GM19395 (cell line): ENCODE measurements around the gene TK1.
"Not testable (repeated sequence)": the region's sequence is repeated elsewhere in the genome, so short reads cannot be mapped to it uniquely, and the experiment has no call there.

Source experiments
- ATAC-seq: cut with Tn5 transposase; IDR thresholded peaks from one replicate; pipeline ENCODE4 v1.9.1; 2021; ENCODE audit warnings: mild to moderate bottlenecking, moderate library complexity; ENCODE audit not compliant: unreplicated experiment

TK1 gene

DNA sequence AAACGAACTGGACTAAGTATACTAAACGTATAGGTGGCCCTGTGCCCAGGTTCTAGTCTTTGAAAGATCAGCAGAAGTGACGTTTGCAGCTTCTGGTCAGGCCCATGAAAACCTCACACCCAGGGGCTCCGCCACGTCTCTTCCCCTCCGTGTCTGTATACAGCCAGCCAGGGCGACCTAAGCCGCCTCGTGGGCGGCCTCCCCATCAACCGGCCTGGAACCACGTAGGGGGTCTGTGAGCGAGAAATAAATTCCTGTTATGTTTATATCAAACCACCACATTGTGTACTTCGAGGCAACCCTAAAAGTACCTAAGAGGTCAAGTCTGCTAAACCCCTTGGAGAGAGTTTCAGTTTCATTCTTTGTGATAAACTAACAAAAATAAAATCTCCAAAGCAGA lies 6.8 kb downstream of the TK1 start:
- no peak for ATAC-seq

- no peak for ATAC-seq
Observed at GRCh38 chr17:78179372-78179771, 7.5 kb downstream of the TK1 start.

DNA sequence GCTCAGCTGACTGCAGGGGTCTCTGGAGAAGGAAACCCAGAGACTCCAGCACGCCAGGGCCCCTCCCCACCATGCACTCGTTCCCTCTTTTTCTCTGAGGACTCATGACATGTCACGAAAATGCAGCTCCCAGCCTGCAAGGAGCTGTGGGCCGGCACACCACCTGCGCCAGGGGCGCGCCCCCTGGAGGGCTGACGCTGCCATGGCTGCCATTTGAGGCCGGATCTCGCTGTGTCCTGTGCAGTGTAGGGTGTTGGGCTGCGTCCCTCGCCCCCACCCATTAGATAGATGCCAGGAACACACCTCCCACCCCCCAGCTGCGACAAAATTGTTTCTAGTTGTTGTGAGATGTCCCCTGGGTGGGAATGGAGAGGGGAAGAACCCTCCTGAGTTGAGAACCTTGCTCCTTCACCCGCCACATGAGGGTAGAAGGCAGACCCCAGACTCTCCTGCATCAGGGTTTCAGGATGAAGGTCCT lies 10.3 kb downstream of the TK1 start:
- ATAC-seq, result no peak

- ATAC-seq, result no peak
Observed at GRCh38 chr17:78175643-78175981, 11.2 kb downstream of the TK1 start.

DNA sequence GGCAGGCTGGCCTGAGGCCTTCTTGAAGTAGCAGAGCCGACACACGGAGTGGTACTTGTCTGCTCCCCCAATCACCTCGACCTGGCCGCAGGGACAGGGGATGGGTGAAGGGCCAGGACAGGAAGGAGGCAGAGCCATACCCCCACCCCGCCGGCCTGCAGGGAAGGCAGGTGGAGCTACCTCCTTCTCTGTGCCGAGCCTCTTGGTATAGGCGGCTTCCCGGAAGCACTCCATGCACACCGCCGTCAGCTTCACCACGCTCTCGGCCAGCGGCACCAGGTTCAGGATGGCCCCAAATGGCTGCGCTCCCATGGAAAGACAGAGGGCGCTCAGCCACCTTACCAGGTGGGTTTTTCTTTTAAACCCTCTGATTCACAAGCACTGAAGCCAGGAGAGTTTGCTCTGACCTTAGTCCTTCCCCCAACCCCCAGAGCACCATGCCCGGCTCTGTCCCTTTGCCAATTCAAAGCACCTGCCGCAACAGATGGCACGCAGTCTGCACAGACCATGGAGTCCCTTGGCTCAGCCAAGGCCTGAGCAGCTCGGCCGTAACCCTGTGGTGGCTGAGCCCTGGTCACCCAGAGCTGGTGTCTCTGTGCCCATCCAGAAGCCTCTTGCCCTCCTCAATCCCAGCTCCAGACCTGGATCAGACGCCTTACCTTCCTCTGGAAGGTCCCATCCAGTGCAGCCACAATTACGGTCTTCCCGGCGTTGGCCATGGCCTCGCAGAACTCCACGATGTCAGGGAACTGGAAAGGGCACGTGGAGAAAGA lies 11.8 kb downstream of the TK1 start:
- ATAC-seq, result no peak

GRCh38 chr17:78174346-78174869 lies 12.4 kb downstream of the TK1 start:
- ATAC-seq, result no peak

GRCh38 chr17:78173097-78173715 lies 13.6 kb downstream of the TK1 start:
- ATAC-seq, result peak; percentile 51

DNA sequence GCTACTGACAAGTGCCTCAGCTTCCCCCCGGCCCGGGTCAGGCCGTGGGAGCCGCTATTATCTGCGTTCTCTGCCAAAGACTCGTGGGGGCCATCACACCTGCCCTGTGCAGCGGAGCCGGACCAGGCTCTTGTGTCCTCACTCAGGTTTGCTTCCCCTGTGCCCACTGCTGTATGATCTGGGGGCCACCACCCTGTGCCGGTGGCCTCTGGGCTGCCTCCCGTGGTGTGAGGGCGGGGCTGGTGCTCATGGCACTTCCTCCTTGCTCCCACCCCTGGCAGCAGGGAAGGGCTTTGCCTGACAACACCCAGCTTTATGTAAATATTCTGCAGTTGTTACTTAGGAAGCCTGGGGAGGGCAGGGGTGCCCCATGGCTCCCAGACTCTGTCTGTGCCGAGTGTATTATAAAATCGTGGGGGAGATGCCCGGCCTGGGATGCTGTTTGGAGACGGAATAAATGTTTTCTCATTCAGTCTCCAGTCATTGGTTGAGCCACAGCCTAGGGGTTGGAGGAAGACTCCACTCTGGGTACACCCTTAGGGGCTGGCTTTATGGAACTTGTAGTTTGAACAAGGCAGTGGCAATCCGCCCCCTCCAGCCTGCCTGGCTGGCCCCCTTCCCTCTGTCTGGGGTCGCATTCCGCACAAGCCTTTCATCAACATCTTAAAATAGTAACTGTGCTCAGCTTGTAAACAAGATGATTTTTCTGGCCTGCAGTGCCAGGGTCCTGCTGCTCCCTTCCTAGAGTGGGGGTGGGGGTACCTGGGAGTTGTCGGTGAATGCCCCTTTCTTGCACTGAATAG lies 14.4 kb downstream of the TK1 start:
- ATAC-seq, result no peak

DNA sequence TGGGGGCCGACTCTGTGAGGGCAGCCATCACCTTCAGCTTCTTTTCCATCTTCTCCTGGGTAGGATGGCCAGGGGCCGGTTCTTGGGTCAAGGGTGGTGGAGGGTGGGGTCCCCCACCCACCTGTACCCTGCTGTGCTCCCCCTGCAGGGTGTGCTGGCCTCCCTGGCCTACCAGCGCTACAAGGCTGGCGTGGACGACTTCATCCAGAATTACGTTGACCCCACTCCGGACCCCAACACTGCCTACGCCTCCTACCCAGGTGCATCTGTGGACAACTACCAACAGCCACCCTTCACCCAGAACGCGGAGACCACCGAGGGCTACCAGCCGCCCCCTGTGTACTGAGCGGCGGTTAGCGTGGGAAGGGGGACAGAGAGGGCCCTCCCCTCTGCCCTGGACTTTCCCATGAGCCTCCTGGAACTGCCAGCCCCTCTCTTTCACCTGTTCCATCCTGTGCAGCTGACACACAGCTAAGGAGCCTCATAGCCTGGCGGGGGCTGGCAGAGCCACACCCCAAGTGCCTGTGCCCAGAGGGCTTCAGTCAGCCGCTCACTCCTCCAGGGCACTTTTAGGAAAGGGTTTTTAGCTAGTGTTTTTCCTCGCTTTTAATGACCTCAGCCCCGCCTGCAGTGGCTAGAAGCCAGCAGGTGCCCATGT lies 15.1 kb downstream of the TK1 start:
- ATAC-seq, result not testable (repeated sequence)

DNA sequence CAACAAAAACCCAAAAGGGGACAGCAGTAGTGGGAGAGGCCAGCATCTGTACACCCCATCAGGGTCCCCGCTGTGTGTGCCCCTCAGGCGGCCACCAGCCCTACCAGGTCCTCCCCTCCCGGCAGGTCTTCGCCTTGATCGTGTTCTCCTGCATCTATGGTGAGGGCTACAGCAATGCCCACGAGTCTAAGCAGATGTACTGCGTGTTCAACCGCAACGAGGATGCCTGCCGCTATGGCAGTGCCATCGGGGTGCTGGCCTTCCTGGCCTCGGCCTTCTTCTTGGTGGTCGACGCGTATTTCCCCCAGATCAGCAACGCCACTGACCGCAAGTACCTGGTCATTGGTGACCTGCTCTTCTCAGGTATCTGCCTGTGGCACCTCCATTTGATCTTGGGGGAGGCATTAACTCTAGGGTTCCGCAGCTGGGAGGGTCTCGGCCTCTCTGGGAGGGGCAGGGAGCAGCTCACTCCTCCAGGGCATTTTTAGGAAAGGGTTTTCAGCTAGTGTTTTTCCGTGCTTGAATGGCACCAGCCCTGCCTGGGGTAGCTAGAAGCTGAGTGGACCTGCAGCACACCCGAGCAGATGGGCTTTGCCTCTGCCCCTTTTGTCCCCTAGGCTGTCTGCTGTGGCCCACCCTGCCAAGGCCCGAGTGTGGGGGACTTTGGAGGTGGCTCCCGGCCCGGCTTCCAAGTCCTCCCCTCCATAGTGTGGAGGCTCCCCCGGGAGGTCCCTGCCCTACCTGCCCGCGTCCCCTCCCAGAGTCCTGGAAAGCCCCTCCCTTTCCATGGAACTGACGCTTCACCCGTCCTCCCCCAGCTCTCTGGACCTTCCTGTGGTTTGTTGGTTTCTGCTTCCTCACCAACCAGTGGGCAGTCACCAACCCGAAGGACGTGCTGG lies 15.9 kb downstream of the TK1 start:
- no peak for ATAC-seq

DNA sequence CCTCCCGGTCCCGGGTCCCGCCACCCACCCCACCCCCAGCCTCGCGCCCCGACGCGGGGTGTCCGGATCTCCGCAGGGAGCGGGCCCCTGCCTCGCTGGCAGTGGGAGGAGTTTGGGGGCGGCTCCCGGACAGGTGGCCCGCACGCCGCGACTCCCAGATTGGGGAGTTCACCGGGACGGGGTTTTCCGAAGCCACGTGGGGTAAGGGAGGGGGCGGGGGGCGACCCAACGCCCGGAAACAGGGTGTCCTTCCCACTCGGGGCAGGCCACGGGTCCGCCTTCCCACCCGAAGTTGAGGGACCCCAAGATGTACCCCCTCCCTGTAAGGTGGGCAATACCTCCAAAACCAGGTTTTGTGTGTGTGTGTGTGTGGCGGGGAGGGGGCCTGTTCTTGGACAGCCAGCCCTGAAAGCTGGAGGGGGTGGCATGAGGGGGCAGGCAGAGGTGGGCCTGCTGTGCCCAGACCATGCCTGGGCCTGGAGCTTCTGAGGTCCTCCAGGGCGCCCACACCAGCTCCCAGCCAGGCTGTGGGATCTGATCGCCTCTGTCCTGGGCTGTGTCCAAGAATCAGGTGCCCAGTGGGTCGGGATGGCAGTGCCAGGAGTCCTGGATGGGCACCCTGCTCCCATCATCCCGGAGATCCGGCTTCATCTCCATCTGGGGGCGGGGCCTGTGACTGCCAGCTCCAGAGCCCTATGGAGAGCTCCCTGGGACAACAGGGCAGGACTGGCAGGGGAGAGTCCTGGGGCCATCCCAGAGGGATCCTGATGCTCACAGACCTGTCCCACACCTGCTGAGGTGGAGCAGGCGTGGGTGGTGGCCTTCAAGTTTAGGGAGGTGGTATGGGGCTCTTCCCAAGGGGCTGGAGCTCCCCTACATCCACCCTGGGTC lies 17.7 kb downstream of the TK1 start:
- ATAC-seq, result no peak

- no peak for ATAC-seq
Observed at GRCh38 chr17:78168242-78168902, 18.5 kb downstream of the TK1 start, which contains the start of gene SYNGR2. Gene SYNGR2, plus strand, starts transcription at chr17:78168581. Its CDS starts 36 bp downstream, at chr17:78168617.

GRCh38 chr17:78166416-78166815 lies 20.4 kb downstream of the TK1 start:
- no peak for ATAC-seq

DNA sequence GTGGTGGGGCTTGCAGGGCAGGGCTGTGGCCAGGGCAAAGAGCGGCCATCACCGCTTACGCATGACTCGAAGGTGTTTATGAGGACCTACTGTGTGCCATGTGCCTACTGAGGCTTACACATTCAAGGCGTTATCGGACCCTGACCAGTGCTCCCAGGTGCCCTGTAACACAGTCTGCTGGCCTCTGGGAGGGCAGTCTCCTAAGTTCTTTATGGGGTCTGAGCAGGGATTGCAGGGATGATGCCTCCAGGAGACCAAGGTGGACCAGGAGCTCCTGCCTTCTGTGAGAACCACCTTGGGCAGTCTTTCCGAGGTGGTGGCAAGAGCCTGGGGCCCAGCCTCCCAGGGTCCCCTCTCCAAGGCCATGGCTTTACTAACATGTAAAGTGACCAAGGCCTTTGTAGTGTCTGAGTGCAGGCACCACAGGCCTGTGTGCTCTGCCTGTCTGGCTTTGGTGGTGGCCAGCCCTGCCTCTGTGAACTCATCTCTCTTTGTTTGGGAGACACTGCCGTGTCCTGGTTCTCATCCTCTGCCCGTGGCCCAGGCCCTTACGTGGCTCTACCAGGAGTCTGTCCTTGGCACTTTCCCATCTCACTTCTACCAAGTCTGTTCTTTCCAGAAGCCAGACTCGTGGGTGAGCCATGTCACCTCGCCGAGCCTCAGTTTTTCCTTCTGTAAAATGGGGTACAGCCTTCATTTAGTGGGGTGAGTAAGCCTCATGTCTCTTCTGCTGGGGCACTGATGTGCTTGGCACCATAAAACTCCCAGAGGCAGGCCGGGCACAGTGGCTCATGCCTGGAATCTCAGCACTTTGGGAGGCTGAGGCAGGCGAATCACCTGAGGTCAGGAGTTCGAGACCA lies 21.9 kb downstream of the TK1 start:
- no peak for ATAC-seq

- ATAC-seq, result no peak
Observed at GRCh38 chr17:78163881-78164747, 22.7 kb downstream of the TK1 start.

DNA sequence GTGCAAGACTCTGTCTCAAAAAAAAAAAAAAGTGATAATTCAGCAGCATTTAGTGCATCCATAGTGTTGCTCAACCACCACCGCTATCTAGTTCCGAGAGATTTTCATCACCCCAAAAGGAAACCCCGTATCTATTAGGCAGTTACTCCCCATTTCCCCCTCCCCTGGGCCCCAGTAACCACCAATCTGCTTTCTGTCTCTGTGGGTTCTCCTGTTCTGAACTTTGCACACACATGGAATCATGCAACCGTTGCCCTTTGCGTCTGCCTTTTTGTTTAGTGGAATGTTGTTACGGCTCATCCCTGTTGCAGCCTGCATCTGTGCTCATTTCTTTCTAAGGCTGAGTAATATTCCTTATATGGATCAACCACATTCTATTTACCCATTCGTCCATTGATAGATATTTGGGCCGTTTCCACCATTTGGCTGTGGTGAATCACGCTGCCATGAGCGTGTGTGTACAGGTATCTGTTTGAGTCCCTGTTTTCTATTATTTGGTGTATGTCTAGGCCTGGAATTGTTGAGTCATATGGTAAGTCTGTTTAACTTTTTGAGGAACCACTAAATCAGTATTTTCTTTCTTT lies 27.2 kb downstream of the TK1 start:
- ATAC-seq, result no peak
